Calu3 (cell line): ENCODE data around the gene GMDS. TPM values are rescaled to one million over a fixed set of nuclear protein-coding genes. Genes with fewer than 3 reads are reported as not detected.

Experiments used
- BruUV-seq: library from RNA; stranded (reverse); fragments of 400-500 nt; replicated peaks from 2 replicates; lab custom pipeline; 2021; lab: Mats Ljungman, UMichigan
- CTCF ChIA-PET: fragments of 300-600 bp; sonication (Branson Sonifier 250); formaldehyde crosslinking; loops from one replicate; lab custom pipeline; 2022; ENCODE audit warnings: antibody characterized with exemption; lab: Charles Lee
- DNase-seq: peaks from one replicate; pipeline ENCODE4 v3.0.0; 2022
- H3K27ac Mint-ChIP-seq: one replicate; pipeline ENCODE4 v1.8.0; 2022; ENCODE audit warnings: mixed read lengths; ENCODE audit not compliant: unreplicated experiment
- H3K27me3 Mint-ChIP-seq: one replicate; pipeline ENCODE4 v1.8.0; 2022; ENCODE audit warnings: mixed read lengths; ENCODE audit not compliant: unreplicated experiment
- H3K36me3 Mint-ChIP-seq: one replicate; pipeline ENCODE4 v1.8.0; 2022; ENCODE audit warnings: mild to moderate bottlenecking, moderate library complexity, mixed read lengths; ENCODE audit not compliant: insufficient read depth, unreplicated experiment
- H3K4me1 Mint-ChIP-seq: one replicate; pipeline ENCODE4 v1.8.0; 2022; ENCODE audit warnings: mild to moderate bottlenecking, low read depth, mixed read lengths; ENCODE audit not compliant: unreplicated experiment
- H3K4me3 Mint-ChIP-seq: one replicate; pipeline ENCODE4 v1.8.0; 2022; ENCODE audit warnings: mild to moderate bottlenecking, low read depth, moderate library complexity, mixed read lengths; ENCODE audit not compliant: unreplicated experiment
- H3K9me3 Mint-ChIP-seq: one replicate; pipeline ENCODE4 v1.8.0; 2022; ENCODE audit warnings: low read depth, mixed read lengths; ENCODE audit not compliant: unreplicated experiment
- intact Hi-C: fragments of 100-400 bp; cut with micrococcal nuclease; formaldehyde crosslinking; loops from one replicate; pipeline ENCODE4 v1.10.0; 2022; ENCODE audit not compliant: unreplicated experiment
- total RNA-seq: library from RNA; stranded (reverse); gene quantifications from 2 replicates; pipeline ENCODE4 v1.2.3, GENCODE V29; 2022
- TF ChIP-seq, protein P1 (sequence below): fragments of 200-600 bp; IDR thresholded peaks from one replicate; pipeline ENCODE4 v1.8.0; 2022; ENCODE audit warnings: antibody characterized with exemption; ENCODE audit not compliant: unreplicated experiment

GMDS gene
- total RNA-seq, 1 experiment from 2014 or later: 58.2 TPM

DNA sequence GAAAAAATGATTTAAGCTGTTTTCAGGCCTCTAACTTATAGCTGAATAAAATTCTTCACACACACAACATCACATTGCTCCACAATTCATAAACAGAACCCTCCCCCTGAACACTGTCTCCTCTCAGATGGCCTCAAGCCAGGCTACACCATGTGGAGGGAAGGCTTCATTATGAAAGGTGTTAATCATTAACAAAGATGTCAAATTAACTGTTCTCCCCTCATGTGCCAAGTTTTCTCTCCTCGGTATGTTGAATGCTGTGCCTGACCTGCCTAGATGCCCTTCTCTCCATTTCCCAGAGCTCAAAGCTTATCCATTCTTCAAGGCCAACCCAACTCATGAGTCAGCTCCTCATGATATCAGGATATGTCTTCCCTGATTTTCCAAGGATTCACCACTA is 210.4 kb downstream of the GMDS start:
- H3K36me3 Mint-ChIP-seq: peaks cover 5% of the 10 kb centered on the region
- no peak for DNase-seq
- BruUV-seq: no TSS peak
- H3K27ac Mint-ChIP-seq: peak overlapping the region; percentile 55
- H3K4me1 Mint-ChIP-seq: peaks cover 12% of the 10 kb centered on the region
- intact Hi-C loops: no loop called here
- TF ChIP-seq, protein P1, sequence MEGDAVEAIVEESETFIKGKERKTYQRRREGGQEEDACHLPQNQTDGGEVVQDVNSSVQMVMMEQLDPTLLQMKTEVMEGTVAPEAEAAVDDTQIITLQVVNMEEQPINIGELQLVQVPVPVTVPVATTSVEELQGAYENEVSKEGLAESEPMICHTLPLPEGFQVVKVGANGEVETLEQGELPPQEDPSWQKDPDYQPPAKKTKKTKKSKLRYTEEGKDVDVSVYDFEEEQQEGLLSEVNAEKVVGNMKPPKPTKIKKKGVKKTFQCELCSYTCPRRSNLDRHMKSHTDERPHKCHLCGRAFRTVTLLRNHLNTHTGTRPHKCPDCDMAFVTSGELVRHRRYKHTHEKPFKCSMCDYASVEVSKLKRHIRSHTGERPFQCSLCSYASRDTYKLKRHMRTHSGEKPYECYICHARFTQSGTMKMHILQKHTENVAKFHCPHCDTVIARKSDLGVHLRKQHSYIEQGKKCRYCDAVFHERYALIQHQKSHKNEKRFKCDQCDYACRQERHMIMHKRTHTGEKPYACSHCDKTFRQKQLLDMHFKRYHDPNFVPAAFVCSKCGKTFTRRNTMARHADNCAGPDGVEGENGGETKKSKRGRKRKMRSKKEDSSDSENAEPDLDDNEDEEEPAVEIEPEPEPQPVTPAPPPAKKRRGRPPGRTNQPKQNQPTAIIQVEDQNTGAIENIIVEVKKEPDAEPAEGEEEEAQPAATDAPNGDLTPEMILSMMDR: no peak
- H3K27me3 Mint-ChIP-seq: no peaks in the 10 kb centered on the region
- H3K9me3 Mint-ChIP-seq: no peaks in the 10 kb centered on the region
- CTCF ChIA-PET: no interaction called here
- H3K4me3 Mint-ChIP-seq: no peak overlapping the region

DNA sequence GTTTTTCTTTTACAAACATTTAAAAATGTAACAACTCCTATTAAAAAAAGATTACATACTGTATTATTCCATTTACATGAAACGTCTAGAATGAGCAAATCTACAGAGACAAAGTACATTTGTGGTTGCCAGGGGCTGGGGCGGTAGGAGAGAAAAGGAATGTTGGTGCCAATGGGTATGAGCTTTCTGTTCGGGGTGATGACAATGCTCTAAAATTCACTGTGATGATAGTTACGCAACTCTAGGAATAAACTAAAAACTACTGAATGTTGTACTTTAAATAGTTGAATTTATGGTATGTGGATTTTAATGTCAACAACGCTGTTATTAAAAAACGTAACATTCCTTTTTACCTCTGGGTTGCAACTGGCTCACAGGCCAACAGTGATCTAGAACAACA is 211.1 kb downstream of the GMDS start:
- H3K27me3 Mint-ChIP-seq: no peaks in the 10 kb centered on the region
- BruUV-seq: no TSS peak
- TF ChIP-seq, protein P1: no peak
- no peak for DNase-seq
- H3K4me3 Mint-ChIP-seq: no peak overlapping the region
- H3K36me3 Mint-ChIP-seq: peaks cover 5% of the 10 kb centered on the region
- CTCF ChIA-PET: no interaction called here
- H3K9me3 Mint-ChIP-seq: no peaks in the 10 kb centered on the region
- H3K4me1 Mint-ChIP-seq: peaks cover 12% of the 10 kb centered on the region
- H3K27ac Mint-ChIP-seq: no peak overlapping the region
- intact Hi-C loops: no loop called here

DNA sequence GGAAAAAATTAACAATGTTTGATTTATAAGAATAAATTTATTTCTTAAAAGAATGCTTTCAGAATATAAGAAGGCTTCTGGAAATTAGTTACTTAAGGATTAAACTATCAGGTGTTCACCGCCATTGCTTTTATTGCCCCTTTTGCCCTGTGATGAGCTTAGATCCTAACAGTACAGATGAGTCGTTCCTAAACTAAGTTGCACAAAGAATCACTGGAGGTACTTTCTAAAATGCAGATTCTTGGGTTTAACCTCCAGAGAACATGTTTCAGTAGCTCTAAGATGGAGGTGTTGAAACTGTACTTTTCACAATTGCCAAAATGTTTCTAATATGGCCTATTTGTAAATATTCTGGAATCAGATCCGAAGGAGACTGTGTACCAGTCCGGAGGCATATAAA is 211.9 kb downstream of the GMDS start:
- BruUV-seq: no TSS peak
- H3K27ac Mint-ChIP-seq: no peak overlapping the region
- peaks cover 12% of the 10 kb centered on the region for H3K4me1 Mint-ChIP-seq
- intact Hi-C loops: no loop called here
- H3K9me3 Mint-ChIP-seq: no peaks in the 10 kb centered on the region
- peaks cover 5% of the 10 kb centered on the region for H3K36me3 Mint-ChIP-seq
- TF ChIP-seq, protein P1: no peak
- no peak for DNase-seq
- no peaks in the 10 kb centered on the region for H3K27me3 Mint-ChIP-seq
- CTCF ChIA-PET: no interaction called here
- H3K4me3 Mint-ChIP-seq: no peak overlapping the region

DNA sequence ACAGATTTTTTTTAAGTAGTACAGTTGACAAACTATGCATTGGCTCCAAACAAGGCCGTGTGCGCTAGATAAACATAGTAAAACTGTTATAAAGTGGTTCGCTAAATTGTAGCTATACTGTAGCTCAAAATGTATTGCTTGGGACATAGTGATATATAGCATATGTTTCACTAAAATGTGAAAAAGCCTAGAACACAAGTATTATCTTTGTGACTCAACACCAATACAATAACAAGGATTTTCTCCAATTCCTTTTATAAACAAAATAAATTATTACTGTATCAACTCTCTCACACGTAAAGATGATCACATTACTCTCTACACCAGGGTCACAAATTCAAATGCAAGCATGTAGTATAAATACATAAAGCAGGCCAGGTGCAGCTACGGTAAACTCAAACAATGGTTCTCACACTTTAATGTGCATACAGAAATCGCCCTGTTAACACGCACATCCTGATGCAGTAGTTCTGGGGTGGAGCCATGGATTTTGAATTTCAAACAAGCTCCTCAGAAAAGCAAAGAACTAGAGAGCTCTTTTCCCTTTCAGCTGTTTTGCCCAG is 214.6 kb downstream of the GMDS start:
- no peaks in the 10 kb centered on the region for H3K9me3 Mint-ChIP-seq
- no peak for DNase-seq
- H3K4me3 Mint-ChIP-seq: no peak overlapping the region
- no peak overlapping the region for H3K27ac Mint-ChIP-seq
- TF ChIP-seq, protein P1: no peak
- CTCF ChIA-PET: interaction anchor here (1.4 kb wide), 1 partner anchor 11 kb away, joined by 4 read pairs; no protein-coding TSS in a partner anchor
- intact Hi-C loops: no loop called here
- H3K4me1 Mint-ChIP-seq: peaks cover 20% of the 10 kb centered on the region
- H3K36me3 Mint-ChIP-seq: peaks cover 5% of the 10 kb centered on the region
- no peaks in the 10 kb centered on the region for H3K27me3 Mint-ChIP-seq
- no TSS peak for BruUV-seq
